Measurements from ENCODE around the gene GUCY2C.

The GUCY2C gene

DNA sequence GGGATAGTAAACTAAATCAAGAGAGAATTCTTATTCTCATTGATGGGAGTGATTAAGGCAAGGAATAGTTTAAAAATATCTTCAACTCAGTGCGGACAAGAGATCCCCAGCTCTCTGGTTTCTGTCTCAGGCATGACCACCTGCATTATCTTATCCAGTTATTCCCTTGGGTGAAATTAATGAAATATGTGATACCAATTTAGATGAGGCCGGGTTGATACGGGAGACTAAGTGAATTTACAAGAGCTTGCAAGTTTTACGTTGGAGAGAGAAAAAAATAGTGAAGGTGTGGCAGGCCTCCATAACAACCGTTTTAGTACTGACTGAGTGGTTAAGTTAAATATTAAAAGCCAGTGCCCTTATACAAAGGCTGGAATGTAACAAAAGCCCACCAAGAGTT lies 67.6 kb downstream of the GUCY2C start:
- no peak for DNase-seq (ENCODE audit: low read depth in 2 of 3, low spot score in 1 of 3)

DNA sequence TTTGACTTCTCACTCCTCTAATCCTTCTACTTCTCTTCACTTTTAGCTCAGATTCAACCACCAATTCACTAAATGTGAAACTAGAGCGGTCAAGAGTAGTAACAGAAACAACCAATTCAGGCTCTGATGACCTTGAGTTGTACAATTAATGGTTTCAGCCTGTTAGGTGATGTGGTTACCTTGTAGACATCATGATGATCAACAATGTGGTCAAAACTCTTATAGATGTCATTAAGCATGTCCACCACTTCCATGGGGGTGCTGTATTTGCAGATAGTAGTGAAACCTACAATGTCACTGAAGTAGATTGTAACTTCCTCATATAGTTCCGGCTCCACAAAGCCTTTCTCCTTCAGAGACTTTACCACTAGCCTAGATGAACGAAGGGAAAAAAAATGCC lies 74.6 kb downstream of the GUCY2C start:
- no peak for DNase-seq (ENCODE audit: low read depth in 2 of 3, low spot score in 1 of 3)

DNA sequence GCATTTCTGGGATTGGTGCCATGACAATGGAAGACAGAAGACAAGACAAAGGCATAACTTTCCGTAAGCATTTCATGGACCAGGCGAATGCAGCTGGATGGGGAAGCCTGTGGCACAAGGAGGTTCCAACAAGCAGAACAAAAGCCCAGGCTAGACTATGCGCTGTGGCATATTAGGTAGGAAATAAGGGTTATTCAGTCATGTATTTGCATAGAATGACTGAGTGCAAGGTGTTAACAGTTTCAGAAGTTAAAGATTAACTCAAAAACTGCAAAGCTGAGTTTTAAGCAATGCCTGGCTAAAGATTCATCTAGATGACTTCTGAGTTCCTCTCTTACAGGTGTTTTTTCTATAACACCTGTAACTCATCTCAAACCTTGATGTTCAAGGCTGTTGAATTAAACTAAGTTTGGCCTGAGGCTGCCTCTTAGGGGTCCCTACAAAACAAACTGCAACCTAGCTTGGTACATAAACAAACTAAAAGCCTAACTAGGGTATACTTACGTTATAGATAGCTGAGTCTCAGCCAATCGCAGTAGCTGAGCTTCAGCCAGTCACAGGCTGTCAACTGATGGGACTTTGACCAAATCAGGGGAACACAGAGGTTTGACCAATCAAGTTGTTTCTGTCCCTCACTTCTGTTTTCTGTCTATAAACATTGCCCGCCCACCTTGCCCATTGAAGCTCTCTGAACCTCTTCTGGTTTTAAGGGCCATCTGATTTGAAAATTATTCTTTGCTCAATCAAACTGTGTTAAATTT lies 76.5 kb downstream of the GUCY2C start:
- DNase-seq (ENCODE audit: low read depth in 2 of 3, low spot score in 1 of 3) = no peak

DNA sequence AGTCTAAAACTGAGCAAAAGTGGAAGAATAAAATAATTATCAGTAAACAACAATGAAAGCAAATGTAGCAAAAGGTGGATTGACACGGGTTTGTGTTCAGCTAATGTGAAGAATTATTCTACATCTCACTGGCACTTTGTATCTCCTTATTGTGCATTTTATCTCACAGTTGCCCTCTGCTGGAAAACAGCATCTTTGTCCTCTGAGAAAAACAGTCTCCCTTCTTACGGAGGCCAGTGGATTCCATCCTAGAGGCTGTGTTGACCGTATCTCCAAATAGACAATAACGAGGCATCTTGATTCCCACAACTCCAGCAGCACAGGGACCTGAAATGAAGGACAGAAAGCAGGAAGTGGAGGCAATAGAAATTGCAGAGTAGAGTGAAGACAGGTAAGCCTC lies 77.4 kb downstream of the GUCY2C start:
- DNase-seq (ENCODE audit: low read depth in 2 of 3, low spot score in 1 of 3) = no peak

DNA sequence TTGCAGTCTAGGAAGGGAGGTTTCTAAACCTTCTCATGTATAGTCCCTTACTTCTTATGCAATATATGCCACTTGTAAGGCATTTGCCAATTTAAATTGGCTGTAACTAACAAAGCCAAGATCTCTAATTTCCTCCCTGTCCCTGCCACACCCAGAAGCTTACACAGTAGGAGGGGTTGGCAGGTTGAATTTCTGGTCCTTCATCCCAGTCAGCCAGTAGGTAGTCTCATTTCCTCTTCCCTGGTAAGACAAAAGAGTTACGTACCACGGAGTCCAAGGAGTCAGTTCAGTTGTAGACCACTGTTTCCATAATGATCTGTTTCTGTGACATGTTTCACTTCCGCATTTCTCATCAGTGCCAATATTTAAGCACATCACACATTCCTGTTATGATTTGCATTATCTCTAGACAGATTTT lies 81.7 kb downstream of the GUCY2C start:
- DNase-seq (ENCODE audit: low read depth in 2 of 3, low spot score in 1 of 3) = no peak

DNA sequence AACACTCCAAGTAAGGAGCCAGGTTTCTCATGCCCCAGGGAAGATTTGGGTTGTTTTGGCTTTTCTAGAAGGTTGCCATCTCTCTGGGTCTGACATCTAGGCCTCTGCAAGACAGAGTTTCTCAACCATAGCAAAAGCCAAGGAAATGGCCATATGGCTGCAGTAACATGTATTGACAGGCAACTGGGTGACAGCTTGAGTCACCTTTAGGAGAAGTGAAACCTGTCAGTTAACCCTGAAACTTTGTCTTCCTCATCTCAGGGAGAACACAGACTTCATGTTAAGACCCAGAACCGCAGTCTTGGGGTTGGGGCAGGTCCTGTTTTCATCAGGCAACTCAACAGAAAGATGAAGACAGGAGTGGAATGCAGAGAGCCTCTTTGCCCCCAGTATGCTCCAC lies 82.7 kb downstream of the GUCY2C start:
- no peak for DNase-seq (ENCODE audit: low read depth in 2 of 3, low spot score in 1 of 3)

DNA sequence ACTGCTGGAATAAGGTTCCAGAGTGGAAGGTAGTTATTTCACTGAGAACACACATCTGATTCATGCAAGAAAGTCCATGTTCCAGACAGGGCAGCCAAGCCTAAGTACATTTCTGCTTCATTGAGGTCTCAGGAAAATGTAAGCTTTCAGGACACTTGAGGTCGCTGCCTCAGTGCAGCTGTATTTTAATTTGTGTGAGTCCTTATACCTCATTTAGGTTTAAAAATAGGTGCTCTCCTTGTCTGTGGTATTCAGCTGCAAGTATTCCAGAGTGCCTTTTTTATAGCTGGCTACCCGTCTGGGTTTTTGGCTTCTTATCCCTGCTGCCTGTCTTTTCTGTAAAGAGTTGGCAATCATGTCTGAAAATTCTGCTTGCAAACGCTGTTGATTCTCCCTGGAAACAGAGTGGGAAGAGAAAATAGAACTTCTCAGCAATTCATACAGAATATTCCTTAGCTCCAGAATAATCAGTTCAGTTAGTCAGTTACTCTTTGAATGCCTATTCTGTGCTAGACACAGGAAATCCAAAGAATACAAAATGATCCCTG lies 83.4 kb downstream of the GUCY2C start:
- DNase-seq (ENCODE audit: low read depth in 2 of 3, low spot score in 1 of 3) = no peak

DNA sequence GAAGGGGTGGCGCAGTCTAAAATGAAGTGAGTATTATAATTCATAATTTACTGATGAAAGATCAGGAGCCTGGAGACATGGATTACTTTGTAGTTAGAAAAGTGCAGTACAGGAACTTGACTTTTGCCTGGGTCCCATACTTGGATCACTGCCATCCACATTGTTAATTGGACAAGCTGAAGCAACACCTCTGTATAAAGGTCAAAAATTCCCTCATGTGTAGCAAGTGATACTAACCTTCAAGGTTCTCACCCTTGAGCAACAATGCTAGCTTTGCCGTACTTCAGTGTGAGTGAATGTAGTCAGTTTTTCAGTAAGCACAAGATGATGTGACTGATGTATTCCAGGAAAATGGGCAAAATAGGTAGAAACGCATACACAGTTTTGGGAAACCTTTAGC lies 84.1 kb downstream of the GUCY2C start:
- DNase-seq (ENCODE audit: low read depth in 2 of 3, low spot score in 1 of 3) = no peak

DNA sequence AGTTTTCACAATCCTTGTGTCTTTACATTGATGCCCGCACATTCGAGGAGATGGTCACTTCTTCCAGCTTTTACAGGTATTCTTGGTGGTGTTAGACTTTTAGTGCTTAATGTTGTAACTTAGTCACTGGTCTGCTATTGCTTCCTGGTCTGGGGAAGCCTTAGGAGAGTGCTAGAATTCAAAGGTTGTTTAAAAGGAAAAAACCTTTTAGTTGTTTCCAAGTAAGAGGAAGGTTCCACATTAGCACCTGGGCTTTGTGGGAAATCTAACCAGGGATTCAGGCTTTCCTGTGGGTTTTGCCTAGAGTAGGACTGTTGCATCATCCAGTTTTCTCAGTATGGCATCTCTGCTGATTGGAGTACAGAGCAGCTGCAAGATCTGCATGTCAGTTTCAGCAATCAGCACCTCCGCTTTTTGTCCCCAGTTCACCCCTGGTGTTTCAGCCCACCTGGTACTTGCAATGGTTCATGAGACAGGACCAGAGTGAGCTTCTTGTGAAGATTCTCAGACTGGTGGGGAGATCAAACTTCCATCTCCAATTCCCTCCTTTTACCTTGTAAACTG lies 84.7 kb downstream of the GUCY2C start:
- no peak for DNase-seq (ENCODE audit: low read depth in 2 of 3, low spot score in 1 of 3)

DNA sequence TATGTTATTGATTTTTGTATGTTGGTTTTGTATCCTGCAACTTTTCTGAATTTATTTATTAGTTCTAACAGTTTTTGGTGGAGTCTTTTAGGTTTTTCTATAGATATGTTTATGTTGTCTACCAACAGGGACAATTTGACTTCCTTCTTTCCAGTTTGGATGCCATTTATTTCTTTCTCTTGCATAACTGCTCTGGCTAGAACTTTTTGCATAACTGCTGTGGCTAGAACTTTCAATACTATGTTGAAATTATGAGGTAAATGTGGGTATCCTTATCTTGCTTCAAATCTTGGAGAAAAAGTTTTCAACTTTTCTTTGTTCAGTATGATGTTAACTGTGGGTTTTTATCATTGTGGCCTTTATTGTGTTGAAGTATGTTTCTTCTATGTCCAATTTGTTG lies 88.8 kb downstream of the GUCY2C start:
- no peak for DNase-seq (ENCODE audit: low read depth in 2 of 3, low spot score in 1 of 3)

DNA sequence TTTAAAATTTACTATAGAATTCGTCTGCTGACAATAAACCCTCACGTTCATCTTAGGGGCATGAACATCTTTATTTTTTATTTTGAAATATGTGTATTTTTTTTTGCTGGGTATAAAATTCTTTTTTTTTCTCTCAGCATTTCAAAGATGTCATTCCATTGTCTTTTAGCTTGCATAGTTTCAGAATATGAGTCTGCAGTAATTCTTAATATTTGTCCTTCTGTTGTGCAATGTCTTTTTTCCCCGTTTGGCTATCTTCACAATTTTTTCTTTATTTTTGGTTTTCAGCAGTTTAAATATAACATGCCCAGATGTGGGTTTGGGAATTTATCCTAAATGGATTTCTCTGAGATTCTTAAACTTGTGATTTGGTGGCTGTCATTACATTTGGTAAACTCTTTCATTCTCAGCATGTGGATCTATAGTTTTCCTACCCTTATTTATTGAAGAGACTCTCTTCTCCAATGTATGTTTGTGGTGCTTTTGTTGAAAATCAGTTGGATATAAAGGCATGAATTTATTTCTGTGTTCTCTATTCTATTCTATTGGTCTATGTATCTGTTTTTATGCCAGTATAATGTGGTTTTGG lies 90.9 kb downstream of the GUCY2C start:
- no peak for DNase-seq (ENCODE audit: low read depth in 2 of 3, low spot score in 1 of 3)

DNA sequence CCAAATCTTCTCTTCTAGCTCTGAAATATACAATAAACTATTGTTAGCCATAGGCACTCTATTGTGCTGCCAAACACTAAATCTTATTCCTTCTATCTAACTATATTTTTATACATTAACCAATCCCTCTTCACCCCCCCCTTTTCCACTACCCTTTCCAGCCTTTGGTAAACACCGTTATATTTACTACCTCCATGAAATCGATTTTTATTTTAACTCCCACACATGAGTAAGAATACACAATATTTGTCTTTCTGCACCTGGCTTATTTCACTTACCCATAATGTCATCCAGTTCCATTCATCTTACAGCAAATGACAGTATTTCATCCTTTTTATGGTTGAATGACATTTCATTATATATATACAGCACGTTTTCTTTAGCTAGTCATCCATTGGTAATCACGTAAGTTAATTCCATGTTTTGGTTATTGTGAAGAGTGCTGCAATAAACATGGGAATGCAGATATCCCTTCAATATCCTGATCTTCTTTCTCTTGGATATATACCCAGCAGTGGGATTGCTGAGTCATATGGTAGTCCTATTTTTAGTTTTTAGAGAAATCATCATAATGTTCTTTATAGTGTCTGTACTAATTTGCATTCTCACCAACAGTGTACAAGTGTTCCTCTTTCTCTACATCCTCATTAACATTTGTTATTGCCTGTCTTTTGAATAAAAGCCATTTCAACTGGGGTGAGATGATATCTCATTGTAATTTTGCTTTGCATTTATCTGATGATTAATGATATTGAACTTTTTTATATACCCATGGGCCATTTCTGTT lies 94.5 kb downstream of the GUCY2C start:
- no peak for DNase-seq (ENCODE audit: low read depth in 2 of 3, low spot score in 1 of 3)

DNA sequence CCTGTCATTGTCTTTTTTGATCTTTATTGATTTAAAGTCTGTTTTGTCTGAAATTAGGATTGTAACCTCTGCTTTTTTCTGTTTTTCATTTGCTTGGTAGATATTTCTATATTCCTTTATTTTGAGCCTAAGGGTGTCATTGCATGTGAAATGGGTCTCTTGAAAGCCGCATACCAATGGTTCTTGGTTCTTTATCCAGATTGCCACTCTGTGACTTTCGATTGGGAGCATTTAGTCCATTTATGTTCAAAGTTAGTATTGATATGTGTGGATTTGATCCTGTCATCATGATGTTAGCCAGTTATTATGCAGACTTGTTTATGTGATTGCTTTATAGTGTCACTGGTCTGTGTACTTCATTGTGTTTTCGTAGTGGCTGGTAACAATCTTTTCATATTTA lies 98.9 kb downstream of the GUCY2C start:
- no peak for DNase-seq (ENCODE audit: low read depth in 2 of 3, low spot score in 1 of 3)

DNA sequence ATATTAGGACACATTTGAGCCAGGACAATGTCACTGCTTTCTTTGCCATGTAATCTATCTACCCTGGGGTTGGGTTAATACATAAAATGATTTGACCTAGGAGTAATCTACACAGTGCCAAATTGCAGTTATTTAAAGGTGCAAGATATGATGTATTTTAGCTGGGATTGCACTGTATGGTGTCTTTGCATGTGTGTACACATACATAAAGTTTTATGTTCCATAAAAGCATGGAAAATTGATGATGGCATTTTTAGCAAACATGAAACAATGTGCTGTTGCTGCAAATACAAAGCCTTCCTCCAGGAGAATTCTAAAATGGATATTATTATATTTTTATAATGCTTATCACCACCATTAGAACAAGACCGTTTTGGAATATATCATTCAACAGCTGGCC lies 104.7 kb downstream of the GUCY2C start:
- DNase-seq (ENCODE audit: low read depth in 2 of 3, low spot score in 1 of 3) = no peak

DNA sequence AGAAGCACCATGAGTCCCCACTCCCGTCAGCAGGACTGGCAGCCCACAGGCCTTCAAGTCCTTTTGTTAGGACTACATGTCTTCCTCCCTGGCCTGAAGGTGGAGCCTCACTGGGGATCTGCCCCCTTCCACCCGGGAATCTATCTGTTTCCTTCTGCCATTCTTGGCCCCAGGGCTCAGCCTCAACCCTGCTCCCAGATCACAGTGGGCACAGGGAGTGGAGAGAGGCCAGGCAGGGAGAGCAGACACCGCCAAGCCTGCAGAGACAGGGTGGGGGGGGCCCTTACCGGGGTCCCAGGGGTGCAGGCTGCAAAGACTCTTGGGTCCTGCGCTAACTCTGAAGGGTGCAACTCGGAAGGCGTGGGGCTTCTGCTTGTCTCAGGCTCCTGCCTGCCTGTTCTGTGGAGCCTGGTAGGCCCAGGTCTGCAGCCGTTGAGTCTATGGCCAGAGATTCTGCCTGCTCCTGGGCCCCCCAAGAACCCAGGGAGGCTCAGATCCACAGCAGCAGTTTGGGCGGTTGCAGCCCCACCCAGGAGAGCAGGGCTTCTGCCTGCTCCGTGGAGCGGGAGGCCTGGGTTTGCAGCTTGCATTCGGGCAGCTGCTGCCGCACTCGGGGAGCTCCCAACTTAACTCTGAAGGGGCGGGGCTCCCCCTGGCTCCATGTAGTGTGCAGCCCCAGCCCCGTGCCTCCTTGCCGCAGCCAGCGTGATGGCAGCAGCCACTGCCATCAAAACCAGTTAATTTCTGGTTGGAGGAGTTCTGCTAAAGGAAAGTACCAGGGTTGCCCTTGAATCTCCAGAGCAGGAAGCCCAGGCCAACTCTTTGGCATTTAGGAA lies 107.0 kb downstream of the GUCY2C start:
- no peak for DNase-seq (ENCODE audit: low read depth in 2 of 3, low spot score in 1 of 3)

DNA sequence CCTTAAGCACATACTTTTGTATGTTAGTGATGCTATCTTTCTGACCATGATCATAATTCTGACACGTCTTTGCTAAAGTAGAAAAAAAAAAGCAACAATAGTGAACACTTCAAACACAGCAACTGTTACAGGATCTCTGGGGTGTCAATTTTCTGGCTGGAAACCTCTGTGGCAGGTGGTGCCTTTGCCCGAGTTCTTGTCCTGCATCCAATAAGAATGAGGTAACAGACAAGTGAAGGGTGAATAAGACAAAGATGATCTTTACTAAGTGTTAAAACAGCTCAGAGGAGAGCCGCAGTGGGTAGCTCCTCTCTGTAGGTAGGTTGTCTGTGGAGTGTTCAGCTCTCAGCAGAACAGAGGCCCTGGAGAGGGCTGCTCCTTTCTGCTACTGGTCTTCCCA lies 107.8 kb downstream of the GUCY2C start:
- DNase-seq (ENCODE audit: low read depth in 2 of 3, low spot score in 1 of 3) = no peak

DNA sequence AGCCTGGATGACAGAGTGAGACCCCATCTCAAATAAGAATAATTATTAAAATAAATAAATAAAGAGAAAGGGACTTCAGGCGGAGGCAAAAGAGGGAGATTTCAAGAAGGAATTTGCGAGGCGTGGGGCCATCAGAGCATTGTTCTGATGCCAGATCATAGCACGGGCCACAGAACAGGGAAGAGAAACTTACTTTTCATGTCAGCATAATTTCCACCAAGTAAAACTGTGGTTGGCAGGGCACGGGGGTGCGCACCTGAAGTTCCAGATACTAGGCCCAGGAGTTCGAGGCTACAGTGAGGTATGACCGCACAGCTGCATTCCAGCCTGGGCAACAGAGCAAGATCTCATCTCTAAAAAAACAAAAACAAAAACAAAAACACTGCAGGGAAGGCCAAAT lies 117.8 kb downstream of the GUCY2C start:
- no peak for DNase-seq (ENCODE audit: low read depth in 2 of 3, low spot score in 1 of 3)

DNA sequence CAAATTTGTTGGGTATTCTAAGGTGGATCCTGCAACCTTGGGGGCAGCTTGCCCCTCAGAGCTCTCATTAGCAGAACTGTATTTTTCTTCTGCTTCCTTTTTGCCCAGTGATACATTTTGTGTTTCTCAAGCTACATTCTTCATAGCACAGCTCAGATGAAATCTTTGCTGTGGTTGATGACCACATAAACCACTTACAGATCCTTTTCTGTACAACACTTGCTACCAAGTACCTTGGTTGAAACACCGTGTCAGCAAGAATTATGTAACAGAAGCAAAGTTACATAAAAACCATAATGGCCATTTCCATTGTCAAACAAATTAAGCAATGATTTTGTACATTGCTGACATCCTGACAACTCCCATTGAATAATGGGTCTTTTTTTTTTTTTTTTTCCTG lies 119.1 kb downstream of the GUCY2C start:
- no peak for DNase-seq (ENCODE audit: low read depth in 2 of 3, low spot score in 1 of 3)

DNA sequence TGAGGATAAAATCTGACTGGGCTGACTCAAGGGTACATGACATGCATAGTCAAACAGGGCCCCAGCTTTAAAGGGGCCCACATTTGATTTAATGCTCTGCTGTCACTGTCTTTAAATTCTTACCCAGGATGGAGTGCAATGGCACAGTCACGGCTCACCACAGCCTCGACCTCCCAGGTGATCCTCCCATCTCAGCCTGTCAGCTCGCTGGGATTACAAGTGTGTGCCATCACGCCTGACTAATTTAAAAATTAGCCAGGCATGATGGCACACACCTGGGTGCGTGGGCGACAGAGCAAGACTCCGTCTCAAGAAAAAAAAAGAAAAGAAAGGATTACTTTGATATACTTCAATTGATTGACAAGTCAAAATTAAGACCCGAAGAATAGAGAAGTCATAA lies 119.5 kb downstream of the GUCY2C start:
- no peak for DNase-seq (ENCODE audit: low read depth in 2 of 3, low spot score in 1 of 3)

DNA sequence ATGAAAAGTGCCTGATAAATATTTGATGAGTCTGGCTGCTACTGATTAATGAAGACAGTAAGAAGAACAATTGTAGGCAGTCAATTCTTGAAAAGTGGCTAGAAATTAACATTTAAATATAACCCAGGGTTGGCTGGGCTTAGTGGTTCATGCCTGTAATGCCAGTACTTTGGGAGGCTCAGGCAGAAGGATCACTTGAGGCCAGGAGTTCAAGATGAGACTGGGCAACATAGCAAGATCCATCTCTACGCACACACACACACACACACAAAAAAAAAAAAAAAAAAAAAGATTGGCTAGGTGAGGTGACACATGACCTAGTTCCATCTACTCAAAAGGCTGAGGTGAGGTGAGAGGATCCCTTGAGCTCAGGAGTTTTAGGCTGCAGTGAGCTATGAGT lies 120.8 kb downstream of the GUCY2C start:
- no peak for DNase-seq (ENCODE audit: low read depth in 2 of 3, low spot score in 1 of 3)

DNA sequence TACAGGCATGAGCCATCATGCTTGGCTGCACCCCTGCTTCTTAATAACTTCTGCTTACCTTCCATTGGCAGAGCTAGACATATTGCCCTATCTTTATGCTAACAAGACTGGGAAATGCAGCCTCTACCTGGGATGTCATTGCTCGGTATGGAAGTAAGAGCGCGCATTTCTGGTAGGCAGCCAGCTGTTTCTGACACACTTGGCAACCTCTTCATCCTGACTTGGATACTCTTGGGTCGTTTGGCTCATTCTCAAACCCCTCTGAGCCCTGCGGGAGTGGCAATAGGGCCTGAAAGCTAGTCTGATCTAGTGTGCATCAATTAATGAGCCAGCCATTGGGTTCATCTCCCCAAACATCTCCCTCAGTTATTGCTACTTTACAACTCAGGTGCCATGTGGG lies 123.3 kb downstream of the GUCY2C start:
- DNase-seq (ENCODE audit: low read depth in 2 of 3, low spot score in 1 of 3) = no peak
